HepG2 (cell line): ENCODE results near the gene JAG1.

ENCODE experiments used
- ATM ChIP-seq: fragments of 450-650 bp; IDR thresholded peaks from 2 replicates; pipeline ENCODE4 v1.7.1; 2017; ENCODE audit warnings: mild to moderate bottlenecking, borderline replicate concordance
- FOXP4 ChIP-seq: sonication (generic); formaldehyde crosslinking; IDR thresholded peaks from 2 replicates; pipeline ENCODE4 v1.4.0; 2020; ENCODE audit warnings: missing genetic modification reagents
- HNRNPK ChIP-seq: fragments of 200-400 bp; formaldehyde crosslinking; IDR thresholded peaks from 2 replicates; pipeline ENCODE4 v1.6.1; 2018; ENCODE audit warnings: low read length, low read depth, moderate library complexity, mild to moderate bottlenecking; ENCODE audit not compliant: poor library complexity, severe bottlenecking
- MAZ ChIP-seq, 2 experiments: sonication (generic) in 1 of 2; formaldehyde crosslinking in 1 of 2; IDR thresholded peaks; 2 replicates each; pipeline versions ENCODE4 v1.5.0 to v1.6.1; 2012 to 2020; ENCODE audit warnings: low read depth in 2 of 2, mild to moderate bottlenecking in 2 of 2, borderline replicate concordance in 1 of 2, improper control_type of control experiment in 1 of 2, low read length in 1 of 2, missing genetic modification reagents in 1 of 2, moderate library complexity in 1 of 2
- NFE2L1 ChIP-seq: sonication (generic); formaldehyde crosslinking; IDR thresholded peaks from 2 replicates; pipeline ENCODE4 v1.4.0; 2020; ENCODE audit warnings: missing genetic modification reagents, mild to moderate bottlenecking, borderline replicate concordance
- PRDM10 ChIP-seq: sonication (generic); formaldehyde crosslinking; IDR thresholded peaks from 2 replicates; pipeline ENCODE4 v1.4.0; 2020; ENCODE audit warnings: low read depth, missing genetic modification reagents
- TAF1 ChIP-seq: sonication (generic); formaldehyde crosslinking; IDR thresholded peaks from 2 replicates; pipeline ENCODE4 v1.4.0; 2020; ENCODE audit warnings: missing genetic modification reagents
- ZNF510 ChIP-seq: sonication (generic); formaldehyde crosslinking; IDR thresholded peaks from 2 replicates; pipeline ENCODE4 v1.4.0; 2020; ENCODE audit warnings: low read depth, mild to moderate bottlenecking, missing genetic modification reagents
- ZNF740 ChIP-seq: sonication (generic); formaldehyde crosslinking; IDR thresholded peaks from 2 replicates; pipeline ENCODE4 v1.4.0; 2020; ENCODE audit warnings: missing genetic modification reagents
- TF ChIP-seq, protein P1 (sequence below): sonication (generic); formaldehyde crosslinking; IDR thresholded peaks from 2 replicates; pipeline ENCODE4 v1.5.0; 2020; ENCODE audit warnings: mild to moderate bottlenecking, missing genetic modification reagents, moderate library complexity
- TF ChIP-seq, protein P2 (sequence below): sonication (generic); formaldehyde crosslinking; IDR thresholded peaks from 2 replicates; pipeline ENCODE4 v1.9.0; 2022; ENCODE audit warnings: low read depth, missing genetic modification reagents

- TF ChIP-seq PRDM10 (CRISPR knock-in tag) (no peak), FOXP4 (CRISPR knock-in tag) (no peak), ATM (no peak), MAZ (IDR thresholded peaks at IDR 0.05; ENCODE audit: borderline replicate concordance, low read depth, low read length) (no peak), MAZ (CRISPR knock-in tag; IDR thresholded peaks at IDR 0.05; ENCODE audit: low read depth) (no peak), TAF1 (CRISPR knock-in tag) (no peak), ZNF740 (CRISPR knock-in tag) (no peak), ZNF510 (CRISPR knock-in tag) (no peak), HNRNPK (no peak), NFE2L1 (CRISPR knock-in tag) (no peak)
- TF ChIP-seq, protein P1, sequence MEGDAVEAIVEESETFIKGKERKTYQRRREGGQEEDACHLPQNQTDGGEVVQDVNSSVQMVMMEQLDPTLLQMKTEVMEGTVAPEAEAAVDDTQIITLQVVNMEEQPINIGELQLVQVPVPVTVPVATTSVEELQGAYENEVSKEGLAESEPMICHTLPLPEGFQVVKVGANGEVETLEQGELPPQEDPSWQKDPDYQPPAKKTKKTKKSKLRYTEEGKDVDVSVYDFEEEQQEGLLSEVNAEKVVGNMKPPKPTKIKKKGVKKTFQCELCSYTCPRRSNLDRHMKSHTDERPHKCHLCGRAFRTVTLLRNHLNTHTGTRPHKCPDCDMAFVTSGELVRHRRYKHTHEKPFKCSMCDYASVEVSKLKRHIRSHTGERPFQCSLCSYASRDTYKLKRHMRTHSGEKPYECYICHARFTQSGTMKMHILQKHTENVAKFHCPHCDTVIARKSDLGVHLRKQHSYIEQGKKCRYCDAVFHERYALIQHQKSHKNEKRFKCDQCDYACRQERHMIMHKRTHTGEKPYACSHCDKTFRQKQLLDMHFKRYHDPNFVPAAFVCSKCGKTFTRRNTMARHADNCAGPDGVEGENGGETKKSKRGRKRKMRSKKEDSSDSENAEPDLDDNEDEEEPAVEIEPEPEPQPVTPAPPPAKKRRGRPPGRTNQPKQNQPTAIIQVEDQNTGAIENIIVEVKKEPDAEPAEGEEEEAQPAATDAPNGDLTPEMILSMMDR (CRISPR knock-in tag) = no peak
- TF ChIP-seq, protein P2, sequence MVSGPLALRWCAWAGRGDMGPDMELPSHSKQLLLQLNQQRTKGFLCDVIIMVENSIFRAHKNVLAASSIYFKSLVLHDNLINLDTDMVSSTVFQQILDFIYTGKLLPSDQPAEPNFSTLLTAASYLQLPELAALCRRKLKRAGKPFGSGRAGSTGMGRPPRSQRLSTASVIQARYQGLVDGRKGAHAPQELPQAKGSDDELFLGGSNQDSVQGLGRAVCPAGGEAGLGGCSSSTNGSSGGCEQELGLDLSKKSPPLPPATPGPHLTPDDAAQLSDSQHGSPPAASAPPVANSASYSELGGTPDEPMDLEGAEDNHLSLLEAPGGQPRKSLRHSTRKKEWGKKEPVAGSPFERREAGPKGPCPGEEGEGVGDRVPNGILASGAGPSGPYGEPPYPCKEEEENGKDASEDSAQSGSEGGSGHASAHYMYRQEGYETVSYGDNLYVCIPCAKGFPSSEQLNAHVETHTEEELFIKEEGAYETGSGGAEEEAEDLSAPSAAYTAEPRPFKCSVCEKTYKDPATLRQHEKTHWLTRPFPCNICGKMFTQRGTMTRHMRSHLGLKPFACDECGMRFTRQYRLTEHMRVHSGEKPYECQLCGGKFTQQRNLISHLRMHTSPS = no peak
Observed at GRCh38 chr20:10641893-10642292, 31.9 kb downstream of the JAG1 start.
